Measurements from ENCODE around the gene NQO2.
"Not testable (repeated sequence)": the region's sequence is repeated elsewhere in the genome, so short reads cannot be mapped to it uniquely, and the experiment has no call there.

Gene NQO2

DNA sequence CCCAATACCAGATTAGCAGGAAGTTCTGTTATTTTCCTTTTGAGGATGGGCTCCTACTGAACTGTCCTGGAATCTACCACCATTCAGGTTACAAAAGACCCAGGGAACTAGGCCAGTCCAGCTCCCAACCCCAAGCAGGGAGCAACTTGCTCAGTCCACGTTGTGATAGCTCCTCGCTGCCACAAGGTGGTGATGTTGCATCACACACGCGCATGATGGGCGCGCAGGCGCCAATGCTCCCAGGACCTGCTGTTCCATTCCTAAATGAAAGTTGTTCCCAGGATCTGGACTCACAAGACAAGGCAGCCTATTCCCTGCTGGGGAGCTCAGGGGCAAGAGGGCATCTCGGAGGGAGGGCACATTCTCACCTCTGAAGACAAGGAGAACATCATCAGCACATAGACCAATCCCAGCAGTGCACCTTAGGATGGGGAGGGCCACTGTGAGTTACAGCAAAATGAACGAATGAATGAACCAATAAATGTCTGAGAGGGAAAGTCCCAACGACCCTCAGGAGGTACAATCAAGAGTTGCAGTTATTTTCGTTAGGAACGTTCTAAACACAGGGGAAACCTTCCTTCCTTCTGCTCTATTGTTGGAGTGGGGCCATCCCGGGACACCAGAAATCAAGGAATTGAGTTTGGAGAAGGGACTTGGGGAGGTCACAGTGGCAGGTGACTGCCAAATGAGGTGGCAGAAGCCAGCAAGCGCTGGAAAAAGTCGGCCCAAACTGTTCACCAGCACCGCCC, 1.3 kb upstream of the NQO2 start:
- H3K9me3 ChIP-seq (ENCODE audit: low read length); H2AFZ ChIP-seq (ENCODE audit: low read length); H3F3A ChIP-seq (ENCODE audit: insufficient read depth, low read length); H3K36me3 ChIP-seq (ENCODE audit: insufficient read depth, low read length); H4K20me1 ChIP-seq (ENCODE audit: insufficient read depth, low read length); H3K27ac ChIP-seq (ENCODE audit: low read depth, low read length, poor library complexity, severe bottlenecking); H3K27me3 ChIP-seq (ENCODE audit: insufficient read depth, low read length); H3K9me2 ChIP-seq (ENCODE audit: low read depth, low read length); H3K79me2 ChIP-seq (ENCODE audit: insufficient read depth, low read length): not testable (repeated sequence)
- TF ChIP-seq, protein P1, sequence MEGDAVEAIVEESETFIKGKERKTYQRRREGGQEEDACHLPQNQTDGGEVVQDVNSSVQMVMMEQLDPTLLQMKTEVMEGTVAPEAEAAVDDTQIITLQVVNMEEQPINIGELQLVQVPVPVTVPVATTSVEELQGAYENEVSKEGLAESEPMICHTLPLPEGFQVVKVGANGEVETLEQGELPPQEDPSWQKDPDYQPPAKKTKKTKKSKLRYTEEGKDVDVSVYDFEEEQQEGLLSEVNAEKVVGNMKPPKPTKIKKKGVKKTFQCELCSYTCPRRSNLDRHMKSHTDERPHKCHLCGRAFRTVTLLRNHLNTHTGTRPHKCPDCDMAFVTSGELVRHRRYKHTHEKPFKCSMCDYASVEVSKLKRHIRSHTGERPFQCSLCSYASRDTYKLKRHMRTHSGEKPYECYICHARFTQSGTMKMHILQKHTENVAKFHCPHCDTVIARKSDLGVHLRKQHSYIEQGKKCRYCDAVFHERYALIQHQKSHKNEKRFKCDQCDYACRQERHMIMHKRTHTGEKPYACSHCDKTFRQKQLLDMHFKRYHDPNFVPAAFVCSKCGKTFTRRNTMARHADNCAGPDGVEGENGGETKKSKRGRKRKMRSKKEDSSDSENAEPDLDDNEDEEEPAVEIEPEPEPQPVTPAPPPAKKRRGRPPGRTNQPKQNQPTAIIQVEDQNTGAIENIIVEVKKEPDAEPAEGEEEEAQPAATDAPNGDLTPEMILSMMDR (IDR thresholded peaks at IDR 0.05; ENCODE audit: low read length) = peak; percentile 55
- H3K4me1 ChIP-seq (ENCODE audit: insufficient read depth, low read length, severe bottlenecking) = peaks cover 26% of the 10 kb centered on the region
- H3K4me2 ChIP-seq (ENCODE audit: low read length) = peak overlapping the region; percentile 84
- peak overlapping the region; percentile 65 for H3K4me3 ChIP-seq (ENCODE audit: low read depth, low read length, poor library complexity, severe bottlenecking)
- peak overlapping the region; percentile 32; the same call in 1 of the 2 replicates for H3K9ac ChIP-seq (ENCODE audit: low read length)

DNA sequence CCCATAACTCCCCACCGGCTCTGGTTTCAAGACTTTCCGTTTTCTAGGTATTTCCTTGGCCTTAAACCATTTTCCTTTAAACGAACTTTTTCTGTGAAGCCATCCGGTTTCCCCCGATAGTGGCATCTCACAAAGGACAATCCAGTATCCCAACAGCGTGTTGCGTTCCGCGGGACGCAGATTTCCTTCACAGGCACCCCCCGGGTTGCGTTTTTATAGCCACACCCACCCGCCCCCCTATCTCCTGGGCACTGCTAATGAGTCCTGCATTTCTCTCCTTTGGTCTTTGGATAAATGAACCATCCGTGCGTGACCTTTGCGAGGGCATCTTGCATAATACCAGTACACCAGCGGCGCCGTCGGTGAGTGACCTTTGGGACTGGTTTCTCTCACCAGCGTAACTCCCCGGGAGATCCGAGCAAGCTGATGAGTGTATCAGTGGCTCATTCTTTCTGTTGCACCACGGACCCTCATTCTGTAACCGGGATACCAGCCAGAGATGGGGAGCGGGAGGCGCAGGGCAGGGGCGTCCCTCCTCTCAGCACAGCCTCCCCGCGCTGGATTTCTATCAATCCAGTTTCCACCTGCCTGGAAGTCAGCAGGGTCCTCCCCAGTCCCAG, 586 bp upstream of the NQO2 start:
- peak overlapping the region; percentile 65 for H3K4me3 ChIP-seq (ENCODE audit: low read depth, low read length, poor library complexity, severe bottlenecking)
- H3K4me1 ChIP-seq (ENCODE audit: insufficient read depth, low read length, severe bottlenecking) = peaks cover 26% of the 10 kb centered on the region
- H4K20me1 ChIP-seq (ENCODE audit: insufficient read depth, low read length) = no peaks in the 10 kb centered on the region
- H3K9me2 ChIP-seq (ENCODE audit: low read depth, low read length) = no peaks in the 10 kb centered on the region
- no peak for TF ChIP-seq EZH2 (IDR thresholded peaks at IDR 0.05; ENCODE audit: borderline replicate concordance, low read length)
- TF ChIP-seq, protein P1 (IDR thresholded peaks at IDR 0.05; ENCODE audit: low read length) = no peak
- no peaks in the 10 kb centered on the region for H3K79me2 ChIP-seq (ENCODE audit: insufficient read depth, low read length)
- H2AFZ ChIP-seq (ENCODE audit: low read length) = no peak overlapping the region
- H3K27ac ChIP-seq (ENCODE audit: low read depth, low read length, poor library complexity, severe bottlenecking) = peak overlapping the region; percentile 4
- H3K9me3 ChIP-seq (ENCODE audit: low read length) = no peaks in the 10 kb centered on the region
- 0 out of 2 replicates have a peak, but pooled peaks cover 5% of the 10 kb centered on the region for H3F3A ChIP-seq (ENCODE audit: insufficient read depth, low read length)
- H3K36me3 ChIP-seq (ENCODE audit: insufficient read depth, low read length) = no peaks in the 10 kb centered on the region
- H3K27me3 ChIP-seq (ENCODE audit: insufficient read depth, low read length) = no peaks in the 10 kb centered on the region
- H3K4me2 ChIP-seq (ENCODE audit: low read length) = peak overlapping the region; percentile 84
- H3K9ac ChIP-seq (ENCODE audit: low read length) = peak overlapping the region; percentile 32; the same call in 1 of the 2 replicates

DNA sequence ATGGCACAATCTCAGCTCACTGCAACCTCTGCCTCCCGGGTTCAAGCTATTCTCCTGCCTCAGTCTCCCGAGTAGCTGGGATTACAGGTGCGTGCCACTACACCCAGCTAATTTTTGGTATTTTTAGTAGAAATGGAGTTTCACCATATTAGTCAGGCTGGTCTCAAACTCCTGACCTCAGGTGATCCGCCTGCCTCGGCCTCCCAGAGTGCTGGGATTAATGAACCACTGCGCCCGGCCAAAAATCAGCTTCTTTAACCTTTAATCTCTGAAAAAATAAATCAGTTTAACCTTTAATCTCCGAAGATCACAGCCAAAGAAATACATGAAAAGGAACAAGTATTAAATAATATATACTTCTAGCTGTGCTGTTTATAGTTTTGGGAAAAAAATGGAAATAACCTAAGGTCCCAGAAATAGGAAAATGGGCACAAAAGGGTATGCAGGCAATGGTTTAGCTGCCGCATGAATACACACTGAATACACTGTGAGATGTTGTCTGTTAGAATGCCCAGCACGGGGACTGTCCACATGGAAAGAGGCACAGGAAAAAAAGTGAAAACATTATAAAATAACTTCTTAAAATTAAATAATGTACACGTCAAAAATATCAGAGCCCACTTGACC, 1.6 kb downstream of the NQO2 start:
- Histone ChIP-seq H3K79me2 (ENCODE audit: insufficient read depth, low read length) (no peaks in the 10 kb centered on the region), H3K27ac (ENCODE audit: low read depth, low read length, poor library complexity, severe bottlenecking) (no peak overlapping the region), H3K9ac (ENCODE audit: low read length) (no peak overlapping the region), H3K4me1 (ENCODE audit: insufficient read depth, low read length, severe bottlenecking) (peaks cover 24% of the 10 kb centered on the region), H3K4me2 (ENCODE audit: low read length) (no peak overlapping the region), H4K20me1 (ENCODE audit: insufficient read depth, low read length) (no peaks in the 10 kb centered on the region), H3K9me3 (ENCODE audit: low read length) (no peaks in the 10 kb centered on the region), H3K27me3 (ENCODE audit: insufficient read depth, low read length) (no peaks in the 10 kb centered on the region), H3F3A (ENCODE audit: insufficient read depth, low read length) (0 out of 2 replicates have a peak, but pooled peaks cover 5% of the 10 kb centered on the region), H2AFZ (ENCODE audit: low read length) (no peak overlapping the region), H3K4me3 (ENCODE audit: low read depth, low read length, poor library complexity, severe bottlenecking) (no peak overlapping the region), H3K9me2 (ENCODE audit: low read depth, low read length) (no peaks in the 10 kb centered on the region), H3K36me3 (ENCODE audit: insufficient read depth, low read length) (peaks cover 21% of the 10 kb centered on the region)
- no peak for TF ChIP-seq EZH2 (IDR thresholded peaks at IDR 0.05; ENCODE audit: borderline replicate concordance, low read length)
- TF ChIP-seq, protein P1 (IDR thresholded peaks at IDR 0.05; ENCODE audit: low read length) = no peak
